ENCODE measurements around the gene FOLR1. TPM values are rescaled to one million over a fixed set of nuclear protein-coding genes. Genes with fewer than 3 reads are reported as not detected.

Gene FOLR1
- total and polyA plus RNA-seq, 2 of the 4 experiments (the other 2 are of a cell fraction): 0.24 TPM; not detected in 1

GRCh38 chr11:72236083-72236697 lies 44.2 kb downstream of the FOLR1 start:
- Histone ChIP-seq H3K9ac (ENCODE audit: low read depth, low read length) (no peak overlapping the region), H2AFZ (replicated peaks; ENCODE audit: low read length, poor library complexity) (no peak overlapping the region), H3K4ac (ENCODE audit: low read depth, low read length) (no peak overlapping the region), H3K4me1 (ENCODE audit: control insufficient read depth, insufficient read depth, low read length) (peaks cover 2% of the 10 kb centered on the region; the same call in 1 of the 2 replicates), H3K4me3 (ENCODE audit: insufficient read depth, low read depth, low read length) (no peak overlapping the region), H3K18ac (ENCODE audit: low read depth, low read length) (no peak overlapping the region), H2AK9ac (replicated peaks; ENCODE audit: low read depth, low read length, poor library complexity) (no peak overlapping the region), H3K79me1 (ENCODE audit: low read depth in 1 of 2, low read length in 2 of 2) (peaks cover 9 to 26% of the 10 kb centered on the region in 2 experiments), H3K27ac (ENCODE audit: insufficient read depth, low read length) (no peak overlapping the region), H3K56ac (ENCODE audit: extremely low read depth, insufficient read depth, low read length) (no peak overlapping the region), H3K23ac (ENCODE audit: low read depth, low read length) (no peak overlapping the region), H4K8ac (ENCODE audit: low read depth in 2 of 2, low read length in 2 of 2) (no peak overlapping the region), H2BK120ac (ENCODE audit: low read depth, low read length) (no peak overlapping the region), H3K27me3 (ENCODE audit: control insufficient read depth, insufficient read depth, low read length) (peaks cover 13% of the 10 kb centered on the region), H4K91ac (ENCODE audit: insufficient read depth, low read depth, low read length) (no peak overlapping the region), H4K5ac (ENCODE audit: low read depth, low read length) (no peak overlapping the region), H3K4me2 (ENCODE audit: low read depth, low read length) (no peak overlapping the region), H3K14ac (replicated peaks; ENCODE audit: low read depth, low read length) (no peak overlapping the region), H3K36me3 (ENCODE audit: control insufficient read depth, insufficient read depth, low read length) (peaks cover 65% of the 10 kb centered on the region), H2BK15ac (ENCODE audit: low read depth, low read length) (no peak overlapping the region), H4K20me1 (ENCODE audit: insufficient read depth, low read length) (peaks cover 59% of the 10 kb centered on the region), H2AK5ac (ENCODE audit: low read depth, low read length) (no peak overlapping the region), H2BK20ac (ENCODE audit: low read depth, low read length) (no peak overlapping the region), H3K9me3 (ENCODE audit: control insufficient read depth, insufficient read depth, low read length) (no peaks in the 10 kb centered on the region), H3K9me1 (ENCODE audit: insufficient read depth, low read length) (no peaks in the 10 kb centered on the region), H2BK5ac (ENCODE audit: low read depth, low read length, poor library complexity, severe bottlenecking) (no peak overlapping the region)
- ATAC-seq (ENCODE audit: low read depth) (peak; percentile 10), DNase-seq (peak; percentile 50)
- ChIA-PET CTCF (no interaction called here), POLR2A (ENCODE audit: unreplicated experiment) (interaction anchor here (0.6 kb wide), 1 partner anchor 12 kb away, joined by 3 read pairs; the partner anchor contains the start of gene INPPL1)
- in situ Hi-C loops (cut with MboI; ENCODE audit: low sequenced_read_pairs): loop anchor here (5.0 kb wide), 1 partner anchor 209 kb away; no protein-coding TSS in a partner anchor
- no TSS peak for BruUV-seq (replicated peaks)
- intact Hi-C loops (cut with micrococcal nuclease): no loop called here
- no peak for TF ChIP-seq POLR2A (IDR thresholded peaks at IDR 0.05; ENCODE audit: low read depth, low read length)
- TF ChIP-seq, protein P1, sequence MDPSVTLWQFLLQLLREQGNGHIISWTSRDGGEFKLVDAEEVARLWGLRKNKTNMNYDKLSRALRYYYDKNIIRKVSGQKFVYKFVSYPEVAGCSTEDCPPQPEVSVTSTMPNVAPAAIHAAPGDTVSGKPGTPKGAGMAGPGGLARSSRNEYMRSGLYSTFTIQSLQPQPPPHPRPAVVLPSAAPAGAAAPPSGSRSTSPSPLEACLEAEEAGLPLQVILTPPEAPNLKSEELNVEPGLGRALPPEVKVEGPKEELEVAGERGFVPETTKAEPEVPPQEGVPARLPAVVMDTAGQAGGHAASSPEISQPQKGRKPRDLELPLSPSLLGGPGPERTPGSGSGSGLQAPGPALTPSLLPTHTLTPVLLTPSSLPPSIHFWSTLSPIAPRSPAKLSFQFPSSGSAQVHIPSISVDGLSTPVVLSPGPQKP (IDR thresholded peaks at IDR 0.05; ENCODE audit: borderline replicate concordance, low read depth, low read length): no peak
- no peak for TF ChIP-seq CHD1 (IDR thresholded peaks at IDR 0.05; ENCODE audit: low read depth, low read length)
- no peak for TF ChIP-seq RFX5 (IDR thresholded peaks at IDR 0.05; ENCODE audit: low read depth, low read length)
- TF ChIP-seq MXI1 (IDR thresholded peaks at IDR 0.05; ENCODE audit: borderline replicate concordance, low read depth, low read length): peak; percentile 60; the same call in 1 of the 2 replicates
- TF ChIP-seq, protein P2, sequence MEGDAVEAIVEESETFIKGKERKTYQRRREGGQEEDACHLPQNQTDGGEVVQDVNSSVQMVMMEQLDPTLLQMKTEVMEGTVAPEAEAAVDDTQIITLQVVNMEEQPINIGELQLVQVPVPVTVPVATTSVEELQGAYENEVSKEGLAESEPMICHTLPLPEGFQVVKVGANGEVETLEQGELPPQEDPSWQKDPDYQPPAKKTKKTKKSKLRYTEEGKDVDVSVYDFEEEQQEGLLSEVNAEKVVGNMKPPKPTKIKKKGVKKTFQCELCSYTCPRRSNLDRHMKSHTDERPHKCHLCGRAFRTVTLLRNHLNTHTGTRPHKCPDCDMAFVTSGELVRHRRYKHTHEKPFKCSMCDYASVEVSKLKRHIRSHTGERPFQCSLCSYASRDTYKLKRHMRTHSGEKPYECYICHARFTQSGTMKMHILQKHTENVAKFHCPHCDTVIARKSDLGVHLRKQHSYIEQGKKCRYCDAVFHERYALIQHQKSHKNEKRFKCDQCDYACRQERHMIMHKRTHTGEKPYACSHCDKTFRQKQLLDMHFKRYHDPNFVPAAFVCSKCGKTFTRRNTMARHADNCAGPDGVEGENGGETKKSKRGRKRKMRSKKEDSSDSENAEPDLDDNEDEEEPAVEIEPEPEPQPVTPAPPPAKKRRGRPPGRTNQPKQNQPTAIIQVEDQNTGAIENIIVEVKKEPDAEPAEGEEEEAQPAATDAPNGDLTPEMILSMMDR (conservative IDR thresholded peaks at IDR 0.05; ENCODE audit: low read depth, low read length): no peak
- no peak for TF ChIP-seq RCOR1 (IDR thresholded peaks at IDR 0.05; ENCODE audit: insufficient replicate concordance, low read length)
- no peak for TF ChIP-seq NFE2L2 (IDR thresholded peaks at IDR 0.05; ENCODE audit: low read depth, low read length)
- whole genome bisulfite sequencing, 2 experiments (ENCODE audit: extremely low coverage in 2 of 2, insufficient read length in 1 of 2): no CpG with 5 or more reads among the region's 4 CpGs
- dilution Hi-C loops (cut with HindIII; ENCODE audit: low sequenced_read_pairs, unreplicated experiment): no loop called here

Data from IMR-90 (cell line).